Parathyroid adenoma (tissue), 2 donors: ENCODE data around the gene WWOX.
A peak's percentile ranks its signal among the peaks of the same experiment; 100 is the strongest.

Experiments used
- H2AFZ ChIP-seq: fragments of 300-600 bp; sonication (generic); one replicate; pipeline ENCODE4 v1.7.0; 2017; ENCODE audit warnings: antibody characterized with exemption, mild to moderate bottlenecking
- H3K27ac ChIP-seq: fragments of 300-600 bp; sonication (generic); one replicate; pipeline ENCODE4 v1.7.0; 2017
- H3K27me3 ChIP-seq: fragments of 300-600 bp; sonication (generic); one replicate; pipeline ENCODE4 v1.7.0; 2017; ENCODE audit warnings: low read length; ENCODE audit not compliant: control insufficient read depth, insufficient read depth
- H3K36me3 ChIP-seq: fragments of 300-600 bp; sonication (generic); one replicate; pipeline ENCODE4 v1.7.0; 2017; ENCODE audit warnings: low read length; ENCODE audit not compliant: control insufficient read depth, insufficient read depth
- H3K4me1 ChIP-seq: fragments of 300-600 bp; sonication (generic); one replicate; pipeline ENCODE4 v1.7.0; 2017; ENCODE audit warnings: control low read depth
- H3K4me2 ChIP-seq: fragments of 300-600 bp; sonication (generic); one replicate; pipeline ENCODE4 v1.7.0; 2017; ENCODE audit warnings: low read length
- H3K4me3 ChIP-seq: fragments of 300-600 bp; sonication (generic); one replicate; pipeline ENCODE4 v1.7.0; 2017; ENCODE audit warnings: low read depth, low read length
- H3K79me2 ChIP-seq: fragments of 300-600 bp; sonication (generic); one replicate; pipeline ENCODE4 v1.7.0; 2017; ENCODE audit warnings: control low read depth
- H3K9ac ChIP-seq: fragments of 300-600 bp; sonication (generic); one replicate; pipeline ENCODE4 v1.7.0; 2017; ENCODE audit warnings: mild to moderate bottlenecking
- H3K9me3 ChIP-seq: fragments of 300-600 bp; sonication (generic); one replicate; pipeline ENCODE4 v1.7.0; 2017; ENCODE audit warnings: low read length; ENCODE audit not compliant: control insufficient read depth
- CTCF ChIP-seq: fragments of 300-600 bp; sonication (generic); IDR thresholded peaks from one replicate; pipeline ENCODE4 v1.7.0; 2017; ENCODE audit warnings: antibody characterized with exemption, mild to moderate bottlenecking
- donor health status: primary hyperparathyroidism.

WWOX gene

DNA sequence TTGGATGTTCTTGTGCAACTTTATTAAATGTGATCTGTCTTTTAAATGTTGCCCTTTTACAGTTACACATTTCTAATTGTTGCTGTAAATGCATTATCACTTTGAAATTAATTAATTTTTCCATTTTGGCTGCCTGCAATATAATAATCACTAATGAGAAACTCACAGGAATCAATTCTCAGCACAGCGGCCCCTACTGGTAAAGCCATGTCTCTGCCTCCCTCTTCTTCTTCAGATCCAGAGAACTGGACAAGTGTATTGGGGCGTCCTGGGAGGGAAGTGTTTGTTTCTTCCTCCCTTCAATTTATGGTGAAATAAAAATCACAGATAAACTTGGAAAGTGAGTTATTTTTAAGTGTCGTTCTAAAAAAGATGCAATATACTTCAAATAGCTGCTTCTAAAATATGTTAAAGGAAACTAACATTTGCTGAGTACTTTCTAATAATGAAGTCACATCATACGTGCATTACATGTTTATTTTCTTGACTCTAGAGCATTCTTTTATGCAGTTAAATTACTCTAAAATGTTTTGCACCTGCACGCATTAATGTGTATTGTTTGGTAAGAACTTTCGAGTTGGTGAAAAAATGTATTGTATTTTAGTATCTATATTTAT lies 338.0 kb downstream of the WWOX start:
- no peak overlapping the region for H2AFZ ChIP-seq
- H3K4me2 ChIP-seq, result no peak overlapping the region
- no peaks in the 10 kb centered on the region for H3K4me1 ChIP-seq
- H3K27me3 ChIP-seq, result no peaks in the 10 kb centered on the region
- no peaks in the 10 kb centered on the region for H3K9me3 ChIP-seq
- peak; percentile 87 for TF ChIP-seq CTCF
- H3K27ac ChIP-seq, result no peak overlapping the region
- no peak overlapping the region for H3K4me3 ChIP-seq
- H3K9ac ChIP-seq, result no peak overlapping the region
- no peaks in the 10 kb centered on the region for H3K36me3 ChIP-seq
- peaks cover 8% of the 10 kb centered on the region for H3K79me2 ChIP-seq

DNA sequence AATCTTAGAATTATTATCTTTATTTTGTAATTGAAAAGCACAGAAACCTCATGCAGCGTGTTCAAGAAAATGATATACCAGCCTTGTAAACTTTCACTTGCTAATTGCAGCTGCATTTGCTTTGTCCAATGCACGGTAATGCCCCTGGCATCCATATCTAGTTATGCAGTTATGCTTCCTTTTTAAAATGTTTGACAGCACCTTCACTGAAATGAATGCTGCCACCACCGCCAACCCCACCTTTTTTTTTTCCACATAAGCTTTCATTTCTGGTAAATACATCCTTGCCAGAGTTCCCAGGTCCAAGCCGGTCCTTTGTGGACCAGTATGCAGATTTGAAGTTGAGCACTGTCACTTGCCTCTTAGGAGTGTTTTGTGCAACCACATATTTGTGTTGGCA lies 338.8 kb downstream of the WWOX start:
- TF ChIP-seq CTCF, result no peak
- Histone ChIP-seq H3K4me2 (no peak overlapping the region), H3K9ac (no peak overlapping the region), H3K27me3 (no peaks in the 10 kb centered on the region), H3K27ac (no peak overlapping the region), H2AFZ (no peak overlapping the region), H3K9me3 (no peaks in the 10 kb centered on the region), H3K79me2 (peaks cover 11% of the 10 kb centered on the region), H3K36me3 (no peaks in the 10 kb centered on the region), H3K4me3 (no peak overlapping the region), H3K4me1 (no peaks in the 10 kb centered on the region)

DNA sequence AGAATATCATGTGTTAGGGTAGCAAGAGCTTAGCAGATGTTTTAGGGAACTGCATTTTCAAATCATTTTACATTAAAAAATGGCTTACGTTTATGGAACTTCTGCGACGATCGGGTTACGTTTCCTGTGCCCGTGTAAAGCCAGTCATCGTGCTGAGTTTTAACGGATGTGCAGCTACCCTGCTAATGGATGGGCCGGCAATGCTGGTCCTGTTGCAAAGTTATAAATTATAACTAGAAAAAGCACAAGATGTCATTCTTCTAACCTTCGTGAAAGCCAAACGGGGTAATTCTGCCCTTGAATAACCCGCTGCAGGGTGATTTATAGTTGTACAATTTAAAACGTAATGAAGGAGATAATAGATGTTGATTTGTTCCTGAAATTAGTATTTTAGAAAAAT lies 339.2 kb downstream of the WWOX start:
- H2AFZ ChIP-seq, result no peak overlapping the region
- no peaks in the 10 kb centered on the region for H3K4me1 ChIP-seq
- H3K4me3 ChIP-seq, result no peak overlapping the region
- H3K9me3 ChIP-seq, result no peaks in the 10 kb centered on the region
- H3K27me3 ChIP-seq, result no peaks in the 10 kb centered on the region
- H3K36me3 ChIP-seq, result no peaks in the 10 kb centered on the region
- peaks cover 11% of the 10 kb centered on the region for H3K79me2 ChIP-seq
- H3K4me2 ChIP-seq, result no peak overlapping the region
- H3K27ac ChIP-seq, result no peak overlapping the region
- H3K9ac ChIP-seq, result no peak overlapping the region
- no peak for TF ChIP-seq CTCF

GRCh38 chr16:78439646-78440045 lies 340.2 kb downstream of the WWOX start:
- Histone ChIP-seq H3K9ac (no peak overlapping the region), H3K9me3 (no peaks in the 10 kb centered on the region), H3K27ac (no peak overlapping the region), H3K4me2 (no peak overlapping the region), H3K36me3 (no peaks in the 10 kb centered on the region), H2AFZ (no peak overlapping the region), H3K27me3 (no peaks in the 10 kb centered on the region), H3K4me1 (no peaks in the 10 kb centered on the region), H3K79me2 (peaks cover 11% of the 10 kb centered on the region), H3K4me3 (no peak overlapping the region)
- no peak for TF ChIP-seq CTCF

- H3K4me1 ChIP-seq, result no peaks in the 10 kb centered on the region
- H3K4me3 ChIP-seq, result no peak overlapping the region
- H3K79me2 ChIP-seq, result peaks cover 11% of the 10 kb centered on the region
- no peak overlapping the region for H3K27ac ChIP-seq
- no peak for TF ChIP-seq CTCF
- H3K36me3 ChIP-seq, result no peaks in the 10 kb centered on the region
- H3K27me3 ChIP-seq, result no peaks in the 10 kb centered on the region
- no peaks in the 10 kb centered on the region for H3K9me3 ChIP-seq
- H3K9ac ChIP-seq, result no peak overlapping the region
- H2AFZ ChIP-seq, result no peak overlapping the region
- no peak overlapping the region for H3K4me2 ChIP-seq
Measured at GRCh38 chr16:78441298-78441697, 341.8 kb downstream of the WWOX start.
